Upper lobe of right lung (tissue), 1 donor: ENCODE measurements around the gene ZNF521. TPM values are rescaled to one million over a fixed set of nuclear protein-coding genes. Genes with fewer than 3 reads are reported as not detected.

Source experiments
- ATAC-seq: fragments of 200-7000 bp; cut with Tn5 transposase; one replicate; pipeline ENCODE4 v1.9.1; 2020; ENCODE audit warnings: mild to moderate bottlenecking, moderate library complexity
- DNase-seq: peaks from one replicate; pipeline ENCODE4 v3.0.0-alpha.2; 2020
- H3K27ac ChIP-seq: fragments of 200-600 bp; one replicate; pipeline ENCODE4 v1.8.0; 2022
- H3K27me3 ChIP-seq: fragments of 200-600 bp; one replicate; pipeline ENCODE4 v1.8.0; 2022; ENCODE audit warnings: mild to moderate bottlenecking
- H3K36me3 ChIP-seq: fragments of 200-600 bp; one replicate; pipeline ENCODE4 v1.8.0; 2022
- H3K4me1 ChIP-seq: fragments of 200-600 bp; one replicate; pipeline ENCODE4 v1.8.0; 2022
- H3K4me3 ChIP-seq: fragments of 200-600 bp; one replicate; pipeline ENCODE4 v1.8.0; 2022; ENCODE audit warnings: mild to moderate bottlenecking
- H3K9me3 ChIP-seq: fragments of 200-600 bp; one replicate; pipeline ENCODE4 v1.8.0; 2022
- CTCF ChIP-seq: fragments of 200-600 bp; IDR thresholded peaks from one replicate; pipeline ENCODE4 v1.8.0; 2022; ENCODE audit warnings: antibody characterized with exemption
- intact Hi-C: fragments of 100-400 bp; cut with DNase I; formaldehyde crosslinking; loops from one replicate; pipeline ENCODE4 v1.11.0; 2022
- total RNA-seq: library from RNA; stranded (reverse); fragmentation: NEBNext Ultra II Directional; extraction: Animal tissue kit (Norgen Biotek cat#: 25700); gene quantifications from one replicate; pipeline ENCODE4 v1.2.1, GENCODE V29; 2021
- donor health status: DM: no; HTN: yes; CAD: no; lungs with severe emphysema.

The ZNF521 gene
- total RNA-seq, 1 donor from 2014 or later: 25.0 TPM

GRCh38 chr18:25019086-25019860, 332.7 kb downstream of the ZNF521 start:
- intact Hi-C loops: no loop called here
- H3K36me3 ChIP-seq: no peaks in the 10 kb centered on the region
- no peak for TF ChIP-seq CTCF
- ATAC-seq (no peak), DNase-seq (no peak)
- H3K27ac ChIP-seq: no peak overlapping the region
- H3K4me3 ChIP-seq: no peak overlapping the region
- no peaks in the 10 kb centered on the region for H3K9me3 ChIP-seq
- no peaks in the 10 kb centered on the region for H3K4me1 ChIP-seq
- no peaks in the 10 kb centered on the region for H3K27me3 ChIP-seq

GRCh38 chr18:25016666-25017065, 335.3 kb downstream of the ZNF521 start:
- Histone ChIP-seq H3K27me3 (no peaks in the 10 kb centered on the region), H3K36me3 (no peaks in the 10 kb centered on the region), H3K4me3 (no peak overlapping the region), H3K4me1 (no peaks in the 10 kb centered on the region), H3K27ac (no peak overlapping the region), H3K9me3 (no peaks in the 10 kb centered on the region)
- TF ChIP-seq CTCF: no peak
- ATAC-seq (no peak), DNase-seq (no peak)
- intact Hi-C loops: no loop called here

GRCh38 chr18:25016181-25016580, 335.8 kb downstream of the ZNF521 start:
- H3K27ac ChIP-seq: no peak overlapping the region
- no peaks in the 10 kb centered on the region for H3K36me3 ChIP-seq
- H3K27me3 ChIP-seq: no peaks in the 10 kb centered on the region
- no peak for TF ChIP-seq CTCF
- no peaks in the 10 kb centered on the region for H3K9me3 ChIP-seq
- no peak for ATAC-seq
- intact Hi-C loops: no loop called here
- H3K4me1 ChIP-seq: no peaks in the 10 kb centered on the region
- DNase-seq: no peak
- H3K4me3 ChIP-seq: no peak overlapping the region
